ENCODE data around the gene GPC4.

- TF ChIP-seq CTCF (IDR thresholded peaks at IDR 0.05; ENCODE audit: low read length), result no peak
- TF ChIP-seq EZH2 (IDR thresholded peaks at IDR 0.05; ENCODE audit: borderline replicate concordance, low read length), result no peak
These were observed 22.1 kb upstream of the GPC4 start for GRCh38 chrX:133437356-133437755.

All from OCI-LY1 (cell line).